OCI-M2 (cell line): ENCODE measurements around the gene AP2A1.

Source experiments
- DNase-seq: peaks from one replicate; lab custom pipeline; 2025; ENCODE audit not compliant: unreplicated experiment; lab: John Stamatoyannopoulos, UW

Gene AP2A1

GRCh38 chr19:49792829-49793560 is 26.2 kb downstream of the AP2A1 start:
- no peak for DNase-seq

- no peak for DNase-seq
Observed at GRCh38 chr19:49793561-49793840, 26.7 kb downstream of the AP2A1 start.

GRCh38 chr19:49795615-49796014 is 28.8 kb downstream of the AP2A1 start:
- no peak for DNase-seq

GRCh38 chr19:49798574-49798973 is 31.8 kb downstream of the AP2A1 start:
- no peak for DNase-seq

- no peak for DNase-seq
Observed at GRCh38 chr19:49799271-49799797, 32.5 kb downstream of the AP2A1 start.

- no peak for DNase-seq
Observed at GRCh38 chr19:49799798-49800376, 33.1 kb downstream of the AP2A1 start.

GRCh38 chr19:49800771-49801170 is 34.0 kb downstream of the AP2A1 start:
- DNase-seq, result no peak

- DNase-seq, result no peak
Observed at GRCh38 chr19:49801401-49801888, 34.6 kb downstream of the AP2A1 start.

GRCh38 chr19:49801966-49802661 is 35.3 kb downstream of the AP2A1 start:
- DNase-seq, result no peak

GRCh38 chr19:49802836-49803528 is 36.2 kb downstream of the AP2A1 start:
- DNase-seq, result no peak

GRCh38 chr19:49803529-49803856 is 36.7 kb downstream of the AP2A1 start:
- no peak for DNase-seq

- no peak for DNase-seq
Observed at GRCh38 chr19:49805822-49806619, 39.2 kb downstream of the AP2A1 start.

GRCh38 chr19:49806620-49806959 is 39.8 kb downstream of the AP2A1 start:
- no peak for DNase-seq

- no peak for DNase-seq
Observed at GRCh38 chr19:49807058-49807903, 40.5 kb downstream of the AP2A1 start.

- DNase-seq, result no peak
Observed at GRCh38 chr19:49807904-49808675, 41.3 kb downstream of the AP2A1 start.

GRCh38 chr19:49808711-49809159 is 41.9 kb downstream of the AP2A1 start:
- no peak for DNase-seq

GRCh38 chr19:49809160-49809940 is 42.5 kb downstream of the AP2A1 start:
- DNase-seq, result no peak

- no peak for DNase-seq
Observed at GRCh38 chr19:49809941-49810389, 43.2 kb downstream of the AP2A1 start.
